BLaER1 treated with 17β-estradiol and CSF1 and Interleukin-3, amounts not matched to agents 10 nM and 100 nM (cell line): ENCODE data around the gene SNRNP35.
"Not testable (repeated sequence)": the region's sequence is repeated elsewhere in the genome, so short reads cannot be mapped to it uniquely, and the experiment has no call there.

Source experiments
- H3K27ac ChIP-seq, 11 experiments: shearing (Covaris generic); formaldehyde crosslinking; 2 replicates each; pipeline ENCODE4 v1.8.1; 2022
- H3K27me3 ChIP-seq, 11 experiments: shearing (Covaris generic); formaldehyde crosslinking; 2 replicates each; pipeline ENCODE4 v1.8.1; 2022
- H3K36me3 ChIP-seq, 11 experiments: shearing (Covaris generic); formaldehyde crosslinking; 2 replicates each; pipeline ENCODE4 v1.8.1; 2022
- H3K4me1 ChIP-seq, 10 experiments: shearing (Covaris generic); formaldehyde crosslinking; 2 replicates each; pipeline ENCODE4 v1.8.1; 2022
- H3K4me2 ChIP-seq, 11 experiments: shearing (Covaris generic); formaldehyde crosslinking; 2 replicates each; pipeline ENCODE4 v1.8.1; 2022
- H3K4me3 ChIP-seq, 10 experiments: shearing (Covaris generic); formaldehyde crosslinking; 2 replicates each; pipeline ENCODE4 v1.8.1; 2022
- H3K9ac ChIP-seq, 11 experiments: shearing (Covaris generic); formaldehyde crosslinking; 2 replicates each; pipeline ENCODE4 v1.8.1; 2022
- H3K9me3 ChIP-seq, 11 experiments: shearing (Covaris generic); formaldehyde crosslinking; replicated peaks in 1 of 11; 2 replicates each; pipeline ENCODE4 v1.8.1; 2022
- H4K20me1 ChIP-seq, 11 experiments: shearing (Covaris generic); formaldehyde crosslinking; 2 replicates each; pipeline ENCODE4 v1.8.1; 2022
- Cebpa-rat ChIP-seq, 11 experiments: shearing (Covaris generic); IDR thresholded peaks; 2 replicates each; pipeline ENCODE4 v1.8.1; 2022

The SNRNP35 gene

GRCh38 chr12:123457980-123458779 lies at the start of gene SNRNP35:
TSS of gene SNRNP35 (plus strand) at chr12:123458139. CDS start at chr12:123465541, 7,402 bp downstream.
- peaks cover 0 to 13% (median 4%) of the 10 kb centered on the region in 11 experiments; a peak in 4 of 22 replicates for H4K20me1 ChIP-seq
- H3K4me1 ChIP-seq = peaks cover 18 to 28% (median 21%) of the 10 kb centered on the region in 10 experiments
- H3K9ac ChIP-seq = peak within 1 kb of the TSS; percentile 92 to 99 (median 98)
- peak within 1 kb of the TSS; percentile 70 to 95 (median 89) for H3K4me2 ChIP-seq
- H3K9me3 ChIP-seq = no peaks in the 10 kb centered on the region
- no peak for TF ChIP-seq Cebpa-rat (IDR thresholded peaks at IDR 0.05)
- H3K4me3 ChIP-seq = peak within 1 kb of the TSS; percentile 72 to 83 (median 75)
- H3K36me3 ChIP-seq = peaks cover 8 to 20% (median 15%) of the 10 kb centered on the region in 11 experiments; a peak in 17 of 22 replicates
- H3K27me3 ChIP-seq = no peaks in the 10 kb centered on the region
- peak within 1 kb of the TSS; percentile 95 to 99 (median 98) for H3K27ac ChIP-seq

GRCh38 chr12:123408619-123409018 lies 49.3 kb upstream of the SNRNP35 start:
- H3K36me3 ChIP-seq = peaks cover 50 to 92% (median 77%) of the 10 kb centered on the region in 11 experiments
- not testable (repeated sequence) for H3K4me1 ChIP-seq, H3K9ac ChIP-seq, H3K4me3 ChIP-seq, H3K27ac ChIP-seq, H3K27me3 ChIP-seq, H3K9me3 ChIP-seq, H3K4me2 ChIP-seq
- peaks cover 0 to 77% (median 36%) of the 10 kb centered on the region in 11 experiments; a peak in 21 of 22 replicates for H4K20me1 ChIP-seq

GRCh38 chr12:123409284-123410040 lies 48.5 kb upstream of the SNRNP35 start:
- H3K9ac ChIP-seq, H3K4me2 ChIP-seq, H3K27me3 ChIP-seq, H3K4me3 ChIP-seq, H3K4me1 ChIP-seq, H3K9me3 ChIP-seq, H3K27ac ChIP-seq: not testable (repeated sequence)
- H4K20me1 ChIP-seq = peaks cover 0 to 70% (median 32%) of the 10 kb centered on the region in 11 experiments; a peak in 18 of 22 replicates
- H3K36me3 ChIP-seq = peaks cover 42 to 90% (median 73%) of the 10 kb centered on the region in 11 experiments

GRCh38 chr12:123410041-123410412 lies 47.9 kb upstream of the SNRNP35 start:
- Histone ChIP-seq H4K20me1 (peaks cover 0 to 64% (median 28%) of the 10 kb centered on the region in 11 experiments; a peak in 15 of 22 replicates), H3K4me3 (no peak overlapping the region), H3K27me3 (no peaks in the 10 kb centered on the region), H3K9ac (no peak overlapping the region), H3K4me1 (peaks cover 0 to 6% (median 0%) of the 10 kb centered on the region in 10 experiments; a peak in 5 of 20 replicates), H3K9me3 (0 out of 22 replicates have a peak, but pooled peaks cover 0 to 5% (median 0%) of the 10 kb centered on the region in 11 experiments), H3K27ac (no peak overlapping the region), H3K4me2 (no peak overlapping the region), H3K36me3 (peaks cover 41 to 90% (median 73%) of the 10 kb centered on the region in 11 experiments)
- TF ChIP-seq Cebpa-rat (IDR thresholded peaks at IDR 0.05) = no peak

GRCh38 chr12:123421314-123421713 lies 36.6 kb upstream of the SNRNP35 start:
- no peak overlapping the region for H3K4me2 ChIP-seq
- peaks cover 85 to 100% (median 98%) of the 10 kb centered on the region in 11 experiments for H3K36me3 ChIP-seq
- H3K4me3 ChIP-seq = no peak overlapping the region
- no peak overlapping the region for H3K27ac ChIP-seq
- H4K20me1 ChIP-seq = peaks cover 4 to 99% (median 93%) of the 10 kb centered on the region in 11 experiments; a peak in 20 of 22 replicates
- no peaks in the 10 kb centered on the region for H3K27me3 ChIP-seq
- peaks cover 0 to 5% (median 0%) of the 10 kb centered on the region in 11 experiments; a peak in 1 of 22 replicates for H3K9me3 ChIP-seq
- no peaks in the 10 kb centered on the region for H3K4me1 ChIP-seq
- TF ChIP-seq Cebpa-rat (IDR thresholded peaks at IDR 0.05) = no peak
- no peak overlapping the region for H3K9ac ChIP-seq

GRCh38 chr12:123427036-123427769 lies 30.7 kb upstream of the SNRNP35 start:
- Histone ChIP-seq H3K27ac (0 out of 22 replicates have a peak overlapping the region, but pooled peaks of 2 of the 11 experiments have one; percentile 7 to 17), H3K4me1 (peaks cover 9 to 27% (median 21%) of the 10 kb centered on the region in 10 experiments), H3K4me3 (no peak overlapping the region), H3K27me3 (no peaks in the 10 kb centered on the region), H3K9ac (peak overlapping the region in 4 of 11 experiments; percentile 14 to 60 (median 39); a peak in 4 of 22 replicates), H4K20me1 (peaks cover 33 to 100% (median 98%) of the 10 kb centered on the region in 11 experiments; a peak in 21 of 22 replicates), H3K4me2 (peak overlapping the region in 7 of 11 experiments; percentile 33 to 58 (median 41); a peak in 13 of 22 replicates), H3K9me3 (peaks cover 0 to 5% (median 0%) of the 10 kb centered on the region in 11 experiments; a peak in 1 of 22 replicates), H3K36me3 (peaks cover 81 to 100% (median 98%) of the 10 kb centered on the region in 11 experiments)
- TF ChIP-seq Cebpa-rat (IDR thresholded peaks at IDR 0.05) = no peak

- H3K9me3 ChIP-seq = peaks cover 0 to 5% (median 0%) of the 10 kb centered on the region in 11 experiments; a peak in 1 of 22 replicates
- H3K36me3 ChIP-seq = peaks cover 70 to 99% (median 94%) of the 10 kb centered on the region in 11 experiments
- peaks cover 23 to 41% (median 35%) of the 10 kb centered on the region in 10 experiments for H3K4me1 ChIP-seq
- H4K20me1 ChIP-seq = peaks cover 47 to 100% (median 98%) of the 10 kb centered on the region in 11 experiments; a peak in 21 of 22 replicates
- H3K4me2 ChIP-seq = no peak overlapping the region; a peak in 1 of 22 replicates
- no peak for TF ChIP-seq Cebpa-rat (IDR thresholded peaks at IDR 0.05)
- H3K27ac ChIP-seq = no peak overlapping the region
- no peak overlapping the region for H3K4me3 ChIP-seq
- no peaks in the 10 kb centered on the region for H3K27me3 ChIP-seq
- no peak overlapping the region for H3K9ac ChIP-seq
These were observed 29.3 kb upstream of the SNRNP35 start for GRCh38 chr12:123428591-123428990.

GRCh38 chr12:123429101-123429500 lies 28.8 kb upstream of the SNRNP35 start:
- not testable (repeated sequence) for H3K4me2 ChIP-seq, H3K27ac ChIP-seq, H3K27me3 ChIP-seq, H3K4me3 ChIP-seq, H3K9ac ChIP-seq, H3K9me3 ChIP-seq
- H3K36me3 ChIP-seq = peaks cover 69 to 100% (median 90%) of the 10 kb centered on the region in 11 experiments
- peaks cover 52 to 100% (median 98%) of the 10 kb centered on the region in 11 experiments; a peak in 21 of 22 replicates for H4K20me1 ChIP-seq
- peaks cover 28 to 46% (median 40%) of the 10 kb centered on the region in 10 experiments for H3K4me1 ChIP-seq

GRCh38 chr12:123431951-123432817 lies 25.8 kb upstream of the SNRNP35 start:
- H3K36me3 ChIP-seq = peaks cover 47 to 81% (median 68%) of the 10 kb centered on the region in 11 experiments
- H3K9me3 ChIP-seq, H3K27me3 ChIP-seq: not testable (repeated sequence)
- peaks cover 48 to 62% (median 57%) of the 10 kb centered on the region in 10 experiments for H3K4me1 ChIP-seq
- H3K27ac ChIP-seq = peak overlapping the region; percentile 19 to 96 (median 63); a peak in 21 of 22 replicates
- peak overlapping the region; percentile 17 to 98 (median 85); a peak in 19 of 20 replicates for H3K4me3 ChIP-seq
- peak overlapping the region; percentile 42 to 97 (median 94); a peak in 19 of 22 replicates for H3K9ac ChIP-seq
- peaks cover 36 to 91% (median 86%) of the 10 kb centered on the region in 11 experiments; a peak in 21 of 22 replicates for H4K20me1 ChIP-seq
- peak overlapping the region; percentile 79 to 97 (median 90) for H3K4me2 ChIP-seq
